DMS53 treated with DMSO at 0.1 percent for 48 hours (cell line): ENCODE data around the gene OR10S1.
"Not testable (repeated sequence)": the region's sequence is repeated elsewhere in the genome, so short reads cannot be mapped to it uniquely, and the experiment has no call there.

Source experiments
- DNase-seq: peaks from one replicate; lab custom pipeline; 2025; ENCODE audit not compliant: unreplicated experiment; lab: John Stamatoyannopoulos, UW

The OR10S1 gene

GRCh38 chr11:123977731-123978347 is at the start of gene OR10S1:
Gene OR10S1, minus strand, starts transcription at chr11:123977781. Its CDS starts 117 bp downstream, at chr11:123977664.
- peak; percentile 21 for DNase-seq

GRCh38 chr11:124026498-124026897 is 48.9 kb upstream of the OR10S1 start, which contains the start of gene OR10G8:
Gene OR10G8, plus strand, starts transcription at chr11:124026798. Its CDS starts 2,825 bp downstream, at chr11:124029623.
- DNase-seq = no peak

- DNase-seq = not testable (repeated sequence)
Observed at GRCh38 chr11:124015837-124016236, 38.3 kb upstream of the OR10S1 start.

GRCh38 chr11:124012697-124013096 is 35.1 kb upstream of the OR10S1 start, which contains the start of gene OR10G4:
Gene OR10G4, plus strand, starts transcription at chr11:124012997. Its CDS starts 2,578 bp downstream, at chr11:124015575.
- no peak for DNase-seq

GRCh38 chr11:123995119-123995518 is 17.5 kb upstream of the OR10S1 start, which contains the start of gene OR10G6:
Gene OR10G6, minus strand, starts transcription at chr11:123995161. Its CDS starts 0 bp downstream, at chr11:123995161.
- DNase-seq = no peak

- no peak for DNase-seq
Observed at GRCh38 chr11:123979311-123979710, 1.7 kb upstream of the OR10S1 start.

GRCh38 chr11:123976770-123977560 is 616 bp downstream of the OR10S1 start:
- no peak for DNase-seq

- DNase-seq = no peak
Observed at GRCh38 chr11:123973816-123974215, 3.8 kb downstream of the OR10S1 start.

- DNase-seq = no peak
Observed at GRCh38 chr11:123956752-123957151, 20.8 kb downstream of the OR10S1 start.

- DNase-seq = no peak
Observed at GRCh38 chr11:123945132-123945531, 32.4 kb downstream of the OR10S1 start.

GRCh38 chr11:123943738-123944137 is 33.8 kb downstream of the OR10S1 start, which contains the start of gene OR6T1:
Gene OR6T1, minus strand, starts transcription at chr11:123943838. Its CDS starts 0 bp downstream, at chr11:123943838.
- no peak for DNase-seq

- DNase-seq = no peak
Observed at GRCh38 chr11:123942413-123942812, 35.2 kb downstream of the OR10S1 start.

GRCh38 chr11:123939317-123939716 is 38.3 kb downstream of the OR10S1 start, which contains the start of gene OR4D5:
Gene OR4D5, plus strand, starts transcription at chr11:123939617. Its CDS starts 0 bp downstream, at chr11:123939617.
- no peak for DNase-seq
